Measurements from ENCODE around the gene EVL.

EVL gene

DNA sequence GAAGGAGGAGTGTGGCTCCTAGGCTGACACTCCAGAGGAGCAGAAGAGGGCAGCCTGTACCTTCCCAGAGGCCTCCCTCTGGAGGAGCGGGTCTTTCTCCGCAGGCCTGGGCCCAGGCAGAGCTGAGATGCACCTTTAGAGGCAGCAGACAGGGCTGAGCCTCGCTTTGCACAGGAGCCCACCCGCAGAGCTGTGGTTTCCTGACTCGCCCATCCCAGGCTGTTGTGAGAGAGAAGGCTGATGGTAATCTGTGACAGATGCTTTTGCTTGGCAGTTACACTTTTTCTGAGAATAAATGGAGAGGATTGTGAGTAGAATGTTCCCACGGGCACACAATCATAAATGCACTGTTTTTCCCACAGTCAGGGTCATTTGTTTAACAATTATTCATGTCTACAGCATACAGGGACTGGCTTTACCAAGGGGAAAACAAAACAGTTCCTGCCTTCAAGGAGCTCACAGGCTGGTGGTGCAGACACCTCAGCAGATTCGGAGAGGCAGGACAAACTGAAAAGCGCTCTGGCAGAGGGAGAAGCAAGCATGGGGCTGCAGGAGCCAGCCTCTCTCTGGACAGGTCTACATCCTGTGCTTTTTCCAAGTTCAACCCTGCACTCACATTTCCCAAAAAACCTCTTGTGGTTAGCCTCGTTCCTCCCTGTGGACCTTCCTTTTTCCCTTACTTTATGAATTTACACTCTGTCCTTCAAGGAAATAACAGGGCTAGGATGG lies 13.9 kb downstream of the EVL start:
- Histone ChIP-seq H3K4me1 (ENCODE audit: insufficient read depth, low read length) (peaks cover 8% of the 10 kb centered on the region; the same call in 1 of the 2 replicates), H3K9ac (ENCODE audit: low read depth, low read length) (no peak overlapping the region), H3K36me3 (ENCODE audit: insufficient read depth, low read length) (no peaks in the 10 kb centered on the region), H3K9me3 (ENCODE audit: control insufficient read depth, insufficient read depth, low read length) (no peaks in the 10 kb centered on the region)

DNA sequence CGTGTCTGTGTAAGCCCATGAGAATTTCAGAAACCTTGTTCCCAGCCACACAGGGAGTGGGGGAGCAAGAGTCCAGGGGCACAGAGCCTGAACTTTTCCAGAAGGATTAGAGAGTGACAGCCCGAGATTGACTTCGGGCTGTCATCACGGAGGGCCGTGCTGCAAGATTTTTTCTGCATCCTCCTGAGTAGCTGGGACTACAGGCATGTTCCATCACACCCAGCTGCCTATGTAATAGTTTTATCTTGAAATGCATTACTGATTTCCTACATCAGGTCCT lies 14.4 kb downstream of the EVL start:
- Histone ChIP-seq H3K36me3 (ENCODE audit: insufficient read depth, low read length) (no peaks in the 10 kb centered on the region), H3K9me3 (ENCODE audit: control insufficient read depth, insufficient read depth, low read length) (no peaks in the 10 kb centered on the region), H3K9ac (ENCODE audit: low read depth, low read length) (no peak overlapping the region), H3K4me1 (ENCODE audit: insufficient read depth, low read length) (peaks cover 8% of the 10 kb centered on the region; the same call in 1 of the 2 replicates)

DNA sequence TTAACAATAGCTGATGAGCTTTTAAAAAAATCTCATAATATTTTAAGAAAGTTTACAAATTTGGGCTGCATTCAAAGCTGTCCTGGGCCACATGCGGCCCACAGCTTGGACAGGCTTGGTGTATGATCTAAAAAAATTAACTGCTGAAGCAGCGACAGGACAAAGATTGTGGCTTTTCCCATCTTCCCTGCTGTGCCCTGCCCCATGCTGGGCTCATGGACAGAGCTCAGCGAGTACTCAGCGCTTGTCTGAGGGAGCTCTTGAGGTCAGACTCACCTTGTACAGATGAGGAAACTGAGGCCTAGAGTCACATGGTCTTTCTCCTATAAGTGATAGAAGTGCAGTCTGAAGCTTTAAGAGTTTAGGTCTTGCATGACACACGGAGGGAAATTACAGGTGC lies 15.0 kb downstream of the EVL start:
- Histone ChIP-seq H3K9me3 (ENCODE audit: control insufficient read depth, insufficient read depth, low read length) (no peaks in the 10 kb centered on the region), H3K4me1 (ENCODE audit: insufficient read depth, low read length) (peaks cover 8% of the 10 kb centered on the region; the same call in 1 of the 2 replicates), H3K36me3 (ENCODE audit: insufficient read depth, low read length) (no peaks in the 10 kb centered on the region), H3K9ac (ENCODE audit: low read depth, low read length) (no peak overlapping the region)

DNA sequence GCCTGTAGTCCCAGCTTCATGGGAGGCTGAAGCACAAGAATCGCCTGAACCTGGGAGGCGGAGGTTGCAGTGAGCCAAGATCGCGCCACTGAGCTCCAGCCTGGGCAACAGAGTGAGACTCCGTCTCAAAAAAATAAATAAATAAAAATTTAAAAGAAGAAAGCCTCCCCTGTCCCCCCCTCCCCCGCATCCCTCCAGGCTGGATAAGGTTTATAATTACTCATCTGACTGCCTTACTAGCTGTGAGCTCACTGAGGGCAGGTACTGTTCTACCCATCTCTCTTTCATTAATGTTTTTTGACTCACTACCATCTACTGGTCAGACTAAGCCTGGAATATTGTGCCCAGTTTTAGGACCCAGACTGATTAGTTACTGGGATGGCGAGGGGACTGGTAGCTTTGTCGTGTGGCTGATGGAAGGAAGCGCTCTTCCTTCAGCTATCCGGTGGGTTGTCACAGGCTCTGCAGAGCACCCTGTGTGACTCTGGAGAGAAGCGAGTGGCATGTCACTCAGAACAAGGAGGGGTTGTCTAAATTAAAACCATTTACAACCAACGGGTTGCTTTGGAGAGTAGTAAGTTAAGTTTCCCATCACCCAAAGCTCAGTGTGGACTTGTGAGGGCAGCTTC lies 16.9 kb downstream of the EVL start:
- Histone ChIP-seq H3K36me3 (ENCODE audit: insufficient read depth, low read length) (no peaks in the 10 kb centered on the region), H3K9ac (ENCODE audit: low read depth, low read length) (no peak overlapping the region), H3K4me1 (ENCODE audit: insufficient read depth, low read length) (peaks cover 8% of the 10 kb centered on the region; the same call in 1 of the 2 replicates), H3K9me3 (ENCODE audit: control insufficient read depth, insufficient read depth, low read length) (no peaks in the 10 kb centered on the region)

DNA sequence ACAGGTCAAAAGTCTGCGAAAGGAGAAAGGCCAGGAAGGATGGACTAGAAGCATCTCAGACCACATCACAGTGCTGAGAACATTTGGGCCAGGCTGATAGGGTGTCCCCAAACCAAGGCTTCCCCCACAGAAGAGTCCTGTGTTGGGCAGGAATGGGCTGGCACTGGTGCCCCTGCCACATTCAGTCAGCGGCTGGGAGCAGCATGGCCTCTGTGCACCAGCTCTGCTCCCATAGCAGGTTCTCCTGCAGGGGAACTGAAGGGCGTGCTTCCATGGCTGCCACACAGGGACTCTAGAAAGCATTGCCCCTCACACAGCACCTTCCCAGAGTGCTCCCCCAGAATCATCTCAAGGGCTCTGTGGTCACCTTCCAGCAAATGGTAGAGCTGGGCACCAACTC lies 17.5 kb downstream of the EVL start:
- H3K9ac ChIP-seq (ENCODE audit: low read depth, low read length) = no peak overlapping the region
- H3K36me3 ChIP-seq (ENCODE audit: insufficient read depth, low read length) = no peaks in the 10 kb centered on the region

DNA sequence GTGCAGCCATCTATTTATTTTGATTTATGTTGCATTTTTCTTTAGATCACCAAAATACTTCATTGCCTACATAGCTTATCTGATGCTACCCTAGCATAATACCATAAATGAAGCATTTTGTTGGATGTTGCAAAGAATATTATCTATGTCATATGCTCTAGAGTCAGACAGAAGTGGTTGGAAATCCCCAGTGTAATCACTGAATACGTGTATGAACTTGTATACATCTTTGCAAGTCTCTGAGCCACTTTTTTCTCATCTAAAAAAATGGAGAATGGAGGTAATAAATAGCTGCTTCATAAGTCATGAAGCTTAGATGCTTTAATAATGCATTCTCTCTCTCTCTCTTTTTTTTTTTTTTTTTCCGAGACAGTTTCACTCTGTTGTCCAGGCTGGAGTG lies 18.5 kb downstream of the EVL start:
- Histone ChIP-seq H3K36me3 (ENCODE audit: insufficient read depth, low read length) (no peaks in the 10 kb centered on the region), H3K4me1 (ENCODE audit: insufficient read depth, low read length) (peaks cover 7% of the 10 kb centered on the region; the same call in 1 of the 2 replicates), H3K9ac (ENCODE audit: low read depth, low read length) (no peak overlapping the region), H3K9me3 (ENCODE audit: control insufficient read depth, insufficient read depth, low read length) (no peaks in the 10 kb centered on the region)

More for the DNA sequence above, 17.5 kb downstream of the EVL start:
- Histone ChIP-seq H3K9me3 (ENCODE audit: control insufficient read depth, insufficient read depth, low read length) (no peaks in the 10 kb centered on the region), H3K4me1 (ENCODE audit: insufficient read depth, low read length) (peaks cover 8% of the 10 kb centered on the region; the same call in 1 of the 2 replicates)

DNA sequence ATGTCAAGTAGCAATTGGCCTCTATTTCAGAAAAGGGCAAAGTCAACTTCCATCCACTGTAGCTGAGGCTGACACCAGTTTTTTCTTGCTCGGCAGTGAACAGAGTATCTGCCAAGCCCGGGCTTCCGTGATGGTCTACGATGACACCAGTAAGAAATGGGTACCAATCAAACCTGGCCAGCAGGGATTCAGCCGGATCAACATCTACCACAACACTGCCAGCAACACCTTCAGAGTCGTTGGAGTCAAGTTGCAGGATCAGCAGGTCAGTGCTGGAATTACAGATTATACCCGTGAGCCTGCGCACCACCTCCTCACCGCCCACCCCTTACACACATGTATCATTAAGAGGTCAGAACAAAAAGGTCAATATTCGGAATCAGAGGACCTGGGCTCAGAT lies 19.4 kb downstream of the EVL start:
- Histone ChIP-seq H3K4me1 (ENCODE audit: insufficient read depth, low read length) (no peaks in the 10 kb centered on the region), H3K36me3 (ENCODE audit: insufficient read depth, low read length) (no peaks in the 10 kb centered on the region), H3K9me3 (ENCODE audit: control insufficient read depth, insufficient read depth, low read length) (no peaks in the 10 kb centered on the region), H3K9ac (ENCODE audit: low read depth, low read length) (no peak overlapping the region)

DNA sequence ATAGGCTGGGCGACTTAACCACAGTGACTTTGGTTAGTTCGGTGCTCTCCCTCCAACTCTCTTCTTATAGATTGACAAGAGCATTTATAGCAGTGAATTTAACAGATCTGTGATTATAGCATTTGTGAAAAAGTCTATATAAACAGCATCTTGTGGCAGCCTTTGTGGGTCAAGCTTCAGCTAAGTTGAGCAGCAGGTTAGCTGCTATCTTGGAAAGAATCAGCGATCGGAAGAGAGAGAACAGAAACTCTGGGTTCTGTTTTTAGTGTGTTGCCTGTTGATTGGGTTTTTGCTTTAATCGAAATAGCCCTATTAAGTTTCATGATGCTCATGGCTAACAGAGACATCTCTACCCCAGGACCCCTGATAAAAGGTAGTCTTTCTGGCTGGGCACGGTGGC lies 20.2 kb downstream of the EVL start:
- H3K36me3 ChIP-seq (ENCODE audit: insufficient read depth, low read length) = no peaks in the 10 kb centered on the region
- no peak overlapping the region for H3K9ac ChIP-seq (ENCODE audit: low read depth, low read length)
- no peaks in the 10 kb centered on the region for H3K9me3 ChIP-seq (ENCODE audit: control insufficient read depth, insufficient read depth, low read length)
- no peaks in the 10 kb centered on the region for H3K4me1 ChIP-seq (ENCODE audit: insufficient read depth, low read length)

DNA sequence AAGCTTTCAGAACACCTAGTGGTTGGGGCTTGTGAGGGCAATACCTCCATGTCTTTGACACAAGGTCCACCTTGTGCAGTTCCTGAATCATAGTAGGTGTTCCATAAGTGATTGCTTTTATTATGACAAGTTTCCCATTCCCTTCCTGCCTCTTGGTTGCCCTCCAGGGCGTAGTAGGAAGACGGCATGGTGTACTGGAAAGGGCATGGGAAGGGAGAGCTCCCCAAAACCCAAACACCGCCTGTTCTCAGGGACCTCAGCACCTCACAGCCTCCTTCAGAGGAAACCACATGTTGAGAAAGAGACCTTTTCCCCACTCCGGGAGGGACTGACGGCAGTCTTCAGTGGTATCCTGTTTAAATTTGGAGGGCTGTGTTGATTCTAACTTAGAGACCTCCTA lies 21.1 kb downstream of the EVL start:
- Histone ChIP-seq H3K9me3 (ENCODE audit: control insufficient read depth, insufficient read depth, low read length) (no peaks in the 10 kb centered on the region), H3K9ac (ENCODE audit: low read depth, low read length) (no peak overlapping the region), H3K36me3 (ENCODE audit: insufficient read depth, low read length) (no peaks in the 10 kb centered on the region), H3K4me1 (ENCODE audit: insufficient read depth, low read length) (no peaks in the 10 kb centered on the region)

DNA sequence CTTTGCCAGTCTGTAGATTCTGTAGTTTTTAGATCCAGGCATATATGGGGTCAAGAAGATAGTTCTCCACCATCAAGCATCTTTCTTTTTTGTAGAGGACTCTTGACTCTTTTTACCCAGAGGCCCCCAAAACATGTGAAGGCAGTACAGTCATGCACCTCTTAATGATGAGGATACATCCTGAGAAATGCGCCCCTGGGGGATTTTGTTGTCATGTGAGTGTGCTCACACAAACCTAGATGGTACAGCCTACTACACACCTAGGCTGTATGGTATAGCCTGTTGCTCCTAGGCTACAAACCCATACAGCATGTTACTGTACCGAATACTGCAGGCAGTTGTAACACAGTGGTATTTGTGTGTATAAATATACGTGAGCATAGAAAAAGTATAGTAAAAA lies 23.0 kb downstream of the EVL start:
- H3K9me3 ChIP-seq (ENCODE audit: control insufficient read depth, insufficient read depth, low read length) = no peaks in the 10 kb centered on the region
- no peak overlapping the region for H3K9ac ChIP-seq (ENCODE audit: low read depth, low read length)
- H3K4me1 ChIP-seq (ENCODE audit: insufficient read depth, low read length) = no peaks in the 10 kb centered on the region
- H3K36me3 ChIP-seq (ENCODE audit: insufficient read depth, low read length) = no peaks in the 10 kb centered on the region

DNA sequence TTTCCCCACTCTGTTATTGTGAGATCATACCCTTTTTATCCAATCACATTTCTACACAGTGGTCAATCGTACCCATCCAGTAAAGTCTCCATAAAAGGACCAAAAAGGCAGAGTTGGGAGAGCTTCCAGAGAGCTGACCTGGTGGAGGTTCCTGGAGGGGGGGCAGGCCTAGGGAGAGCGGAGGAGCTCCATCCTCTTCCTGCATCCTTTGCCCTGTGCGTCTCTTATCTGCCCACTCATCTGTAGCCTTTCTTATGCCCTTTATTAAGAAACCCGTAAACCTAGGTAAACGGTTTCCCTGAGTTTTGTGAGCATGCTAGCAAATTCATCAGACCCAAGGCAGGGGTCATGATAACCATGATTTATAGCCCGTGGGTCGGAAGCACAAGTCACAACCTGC lies 26.2 kb downstream of the EVL start:
- H3K36me3 ChIP-seq (ENCODE audit: insufficient read depth, low read length) = no peaks in the 10 kb centered on the region
- no peaks in the 10 kb centered on the region for H3K4me1 ChIP-seq (ENCODE audit: insufficient read depth, low read length)
- H3K9ac ChIP-seq (ENCODE audit: low read depth, low read length) = no peak overlapping the region
- no peaks in the 10 kb centered on the region for H3K9me3 ChIP-seq (ENCODE audit: control insufficient read depth, insufficient read depth, low read length)

DNA sequence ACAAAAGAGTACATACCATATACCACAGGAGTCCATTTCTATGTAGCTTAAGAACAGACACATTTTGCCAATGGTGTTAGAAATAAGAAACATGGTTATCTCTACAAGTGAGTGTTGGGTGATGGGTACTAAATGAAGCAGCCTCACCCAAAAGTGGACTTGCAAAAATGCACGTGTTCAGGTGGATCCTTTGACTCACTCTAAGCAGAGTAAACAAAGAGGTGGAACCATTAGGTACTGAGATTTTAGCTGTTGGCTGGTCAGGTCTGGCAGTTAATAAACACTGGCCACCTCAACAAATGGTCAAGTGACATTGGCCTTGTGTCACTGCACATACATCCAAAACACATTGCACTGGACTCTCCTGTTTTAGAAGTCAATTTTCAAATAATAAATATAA lies 27.6 kb downstream of the EVL start:
- Histone ChIP-seq H3K36me3 (ENCODE audit: insufficient read depth, low read length) (no peaks in the 10 kb centered on the region), H3K9ac (ENCODE audit: low read depth, low read length) (no peak overlapping the region), H3K4me1 (ENCODE audit: insufficient read depth, low read length) (no peaks in the 10 kb centered on the region), H3K9me3 (ENCODE audit: control insufficient read depth, insufficient read depth, low read length) (no peaks in the 10 kb centered on the region)

DNA sequence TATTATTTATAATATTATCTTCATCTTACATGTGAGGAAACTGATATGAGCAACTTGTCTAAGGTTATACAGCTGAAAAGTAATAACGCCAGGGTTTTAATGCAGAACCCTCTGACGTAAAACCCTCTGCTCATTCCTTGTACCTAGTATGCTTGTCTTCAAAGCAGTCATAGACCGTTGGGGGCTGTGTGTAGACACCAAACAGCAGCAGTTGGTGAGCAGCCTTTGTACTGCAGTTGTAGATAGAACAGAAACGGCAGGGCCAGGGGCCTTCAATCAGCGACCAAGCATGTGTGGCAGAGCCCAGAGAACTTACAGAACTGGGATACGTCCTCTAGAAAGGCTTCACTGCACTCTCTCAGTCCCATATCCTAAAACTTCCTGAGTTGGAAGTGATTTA lies 28.1 kb downstream of the EVL start:
- Histone ChIP-seq H3K4me1 (ENCODE audit: insufficient read depth, low read length) (no peaks in the 10 kb centered on the region), H3K9me3 (ENCODE audit: control insufficient read depth, insufficient read depth, low read length) (no peaks in the 10 kb centered on the region), H3K36me3 (ENCODE audit: insufficient read depth, low read length) (no peaks in the 10 kb centered on the region), H3K9ac (ENCODE audit: low read depth, low read length) (no peak overlapping the region)

DNA sequence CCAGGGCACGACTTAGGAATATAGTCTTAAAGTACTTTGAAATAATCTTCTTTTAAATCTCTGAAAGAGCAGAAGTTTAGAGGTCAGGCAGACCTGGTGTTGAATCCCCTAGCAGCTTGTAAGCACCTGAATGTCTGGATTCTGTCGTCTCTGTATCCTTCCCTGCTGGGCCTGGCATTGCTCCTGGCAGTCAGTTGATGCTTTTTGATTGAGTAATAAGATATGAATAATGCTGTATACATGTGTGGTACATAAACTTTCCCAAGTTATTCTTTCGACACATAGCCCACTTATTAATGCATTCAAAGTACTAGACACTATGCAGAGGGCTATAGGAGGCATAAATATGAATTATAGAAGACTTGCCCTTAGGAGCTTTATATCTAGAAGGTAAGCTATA lies 31.4 kb downstream of the EVL start:
- Histone ChIP-seq H3K36me3 (ENCODE audit: insufficient read depth, low read length) (no peaks in the 10 kb centered on the region), H3K9ac (ENCODE audit: low read depth, low read length) (no peak overlapping the region), H3K4me1 (ENCODE audit: insufficient read depth, low read length) (no peaks in the 10 kb centered on the region), H3K9me3 (ENCODE audit: control insufficient read depth, insufficient read depth, low read length) (no peaks in the 10 kb centered on the region)

DNA sequence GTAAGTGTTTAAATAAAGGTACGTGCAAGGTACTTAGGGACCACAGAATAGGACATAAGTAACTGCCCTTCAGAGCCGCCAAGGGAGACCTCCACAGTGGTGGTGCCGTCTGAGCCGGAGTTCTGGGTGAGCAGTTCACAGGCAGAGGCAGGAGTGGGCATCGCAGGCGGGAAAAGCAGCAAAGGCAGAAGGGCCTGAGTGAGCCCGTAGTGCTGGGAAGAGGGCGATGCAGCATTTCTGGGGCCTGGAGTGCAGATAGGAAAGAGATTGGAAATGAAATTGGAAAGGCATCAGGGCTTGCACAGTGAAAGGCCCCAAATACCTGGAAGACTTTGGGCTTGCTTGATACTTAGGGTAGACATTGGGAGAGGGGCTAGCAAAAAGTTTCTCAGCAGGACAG lies 32.9 kb downstream of the EVL start:
- H3K4me1 ChIP-seq (ENCODE audit: insufficient read depth, low read length) = no peaks in the 10 kb centered on the region
- H3K9ac ChIP-seq (ENCODE audit: low read depth, low read length) = no peak overlapping the region
- H3K36me3 ChIP-seq (ENCODE audit: insufficient read depth, low read length) = no peaks in the 10 kb centered on the region; the same call in 1 of the 2 replicates
- H3K9me3 ChIP-seq (ENCODE audit: control insufficient read depth, insufficient read depth, low read length) = no peaks in the 10 kb centered on the region
